GM21447 (cell line): ENCODE results near the gene NCBP2L.

Experiments used
- ATAC-seq: cut with Tn5 transposase; IDR thresholded peaks from one replicate; pipeline ENCODE4 v1.9.1; 2021; ENCODE audit not compliant: unreplicated experiment

The NCBP2L gene

GRCh38 chrX:107777536-107777832 is at the start of gene NCBP2L:
Gene NCBP2L, plus strand, starts transcription at chrX:107777733. Its CDS starts 16,488 bp downstream, at chrX:107794221.
- no peak for ATAC-seq

DNA sequence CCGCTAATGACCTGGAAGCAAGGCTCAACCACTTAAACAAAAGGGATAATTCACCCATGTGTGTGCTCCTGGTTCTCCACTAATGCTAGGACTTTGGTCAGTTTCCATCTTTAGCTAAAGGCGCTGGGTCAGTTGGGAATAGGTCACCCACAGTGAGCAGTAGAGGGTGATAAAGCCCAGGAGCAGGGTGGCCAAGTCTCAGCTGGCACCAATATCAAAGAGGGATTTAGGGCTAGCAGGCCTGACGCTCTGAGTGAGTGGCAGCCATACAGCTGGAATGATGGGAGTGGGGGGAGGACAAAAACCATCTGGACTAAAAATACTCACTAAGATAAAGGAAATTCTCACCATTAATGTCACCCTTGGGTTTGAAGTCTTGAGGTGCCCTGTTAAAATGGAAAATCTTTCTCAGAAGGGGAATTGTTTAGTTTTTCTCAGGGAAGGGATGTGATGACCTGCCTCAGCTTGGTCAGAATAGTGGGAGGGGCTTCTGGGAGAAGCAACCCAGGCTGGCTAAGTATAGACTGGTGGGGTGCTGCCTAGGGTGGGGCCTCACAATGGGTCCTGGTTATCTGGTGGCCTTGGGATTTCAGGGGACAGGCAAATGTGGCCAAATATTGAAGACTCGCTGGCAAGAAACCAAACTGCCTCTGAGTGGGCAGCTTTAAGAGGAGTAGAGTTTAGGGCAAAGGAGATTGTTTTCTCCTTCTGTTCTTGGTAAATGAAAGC is 49.0 kb upstream of the NCBP2L start:
- ATAC-seq, result no peak

GRCh38 chrX:107729558-107730297 is 47.8 kb upstream of the NCBP2L start:
- peak; percentile 89 for ATAC-seq

GRCh38 chrX:107730298-107730655 is 47.3 kb upstream of the NCBP2L start:
- no peak for ATAC-seq

DNA sequence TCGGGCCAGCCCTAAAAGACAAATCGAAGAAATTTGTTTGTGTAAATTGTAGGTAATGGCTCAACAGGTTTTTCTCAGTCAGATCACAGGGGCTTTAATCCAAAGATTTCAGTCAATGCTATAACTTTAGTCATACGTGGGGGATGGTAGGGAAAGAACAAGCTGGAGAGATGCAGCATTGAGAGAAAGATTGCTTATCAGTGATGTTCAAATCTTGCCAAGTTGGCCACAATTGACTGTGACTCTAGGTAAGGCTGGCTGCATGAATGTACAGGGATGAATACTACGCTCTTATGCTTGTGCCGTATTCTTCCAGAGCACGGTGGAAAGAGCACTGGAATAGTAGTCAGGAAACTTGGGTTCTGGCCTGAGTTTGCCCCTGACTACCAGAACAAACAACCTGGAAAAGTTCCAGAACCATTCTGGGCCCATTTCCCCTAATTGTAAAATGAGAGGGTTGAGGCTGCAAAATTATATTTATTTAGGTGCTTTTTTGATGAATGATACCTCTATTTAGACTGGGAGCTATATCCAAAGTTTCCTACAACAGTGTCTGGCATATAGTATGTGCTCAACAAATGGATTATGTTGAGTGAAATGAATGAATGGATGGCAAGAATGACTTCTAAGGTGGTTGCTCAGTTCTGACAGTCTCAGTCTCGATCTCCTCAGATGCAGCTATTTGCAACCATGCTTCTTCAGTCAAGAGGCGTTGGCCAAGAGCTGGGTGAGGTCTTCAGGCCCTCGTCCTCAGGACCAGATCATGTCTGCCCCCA is 46.4 kb upstream of the NCBP2L start:
- no peak for ATAC-seq

DNA sequence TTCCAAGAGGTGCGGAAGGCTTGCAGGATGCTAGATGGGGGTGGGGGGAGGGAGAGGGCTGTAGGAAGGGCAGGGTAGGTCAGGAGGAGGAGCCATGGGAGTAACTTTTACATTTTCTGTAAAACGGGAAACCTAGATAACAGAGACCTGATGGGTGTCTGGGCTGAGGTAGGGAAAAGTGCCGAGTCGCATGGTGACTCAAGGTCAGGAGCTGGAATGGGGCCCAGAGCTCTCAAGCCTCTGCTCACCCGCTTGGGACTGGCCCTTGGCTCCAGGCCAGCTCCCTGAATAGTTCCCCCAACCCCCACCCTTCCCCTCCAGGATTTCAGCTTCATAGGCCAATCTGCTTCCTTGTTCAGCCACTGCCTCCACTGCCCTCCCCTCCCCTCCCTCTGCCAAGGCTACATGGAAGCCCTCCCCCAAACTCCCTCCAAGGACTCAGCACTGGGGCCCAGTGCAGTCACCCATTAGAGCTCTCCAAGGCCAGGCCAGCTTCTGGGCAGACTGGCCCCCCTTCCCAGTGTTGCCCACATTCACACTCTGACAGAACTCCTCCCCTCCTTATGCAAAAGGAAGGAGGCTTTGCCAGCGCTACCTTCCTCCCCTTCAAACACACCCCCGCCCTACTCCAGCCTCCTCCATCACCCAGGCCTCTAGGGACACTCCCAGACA is 45.6 kb upstream of the NCBP2L start:
- no peak for ATAC-seq

- no peak for ATAC-seq
Observed at GRCh38 chrX:107733686-107734085, 43.8 kb upstream of the NCBP2L start.

GRCh38 chrX:107734646-107735045 is 42.9 kb upstream of the NCBP2L start:
- ATAC-seq, result no peak

DNA sequence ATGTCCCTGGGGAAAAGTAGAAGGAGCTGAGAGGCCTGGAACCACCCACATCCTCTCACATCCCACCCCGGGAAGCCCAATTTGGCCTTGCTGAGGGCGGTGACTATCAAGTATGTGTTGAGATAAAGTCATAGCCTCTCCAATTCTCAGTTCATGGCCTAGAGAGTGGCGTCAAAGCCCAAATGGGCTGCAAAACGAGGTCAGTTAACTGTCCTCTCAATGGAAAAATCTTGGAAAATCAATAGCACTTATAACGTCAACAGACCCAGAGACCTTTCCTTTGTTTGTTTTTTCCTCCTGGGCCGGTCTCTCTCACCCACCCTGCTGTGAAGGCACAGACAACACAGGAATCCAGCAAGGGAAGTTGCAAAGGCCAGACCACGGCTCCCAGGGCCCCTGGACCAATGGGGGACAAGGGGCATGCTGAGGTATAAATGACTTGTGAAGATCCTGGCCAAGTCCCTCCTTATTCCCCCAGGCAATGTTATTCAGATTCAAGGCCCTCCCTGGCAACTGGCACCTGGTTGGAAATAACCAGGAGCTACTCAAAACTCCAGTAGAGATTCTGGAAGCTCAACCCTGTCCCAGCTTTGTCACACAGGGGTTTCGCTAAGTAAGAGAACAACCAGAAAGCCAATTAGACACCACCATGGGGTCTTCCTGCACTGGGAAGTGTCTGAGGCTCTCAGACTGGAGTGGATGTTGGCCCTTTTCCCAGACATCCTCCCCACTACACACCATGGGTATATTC is 40.6 kb upstream of the NCBP2L start:
- ATAC-seq, result no peak

- no peak for ATAC-seq
Observed at GRCh38 chrX:107738272-107738671, 39.3 kb upstream of the NCBP2L start.

DNA sequence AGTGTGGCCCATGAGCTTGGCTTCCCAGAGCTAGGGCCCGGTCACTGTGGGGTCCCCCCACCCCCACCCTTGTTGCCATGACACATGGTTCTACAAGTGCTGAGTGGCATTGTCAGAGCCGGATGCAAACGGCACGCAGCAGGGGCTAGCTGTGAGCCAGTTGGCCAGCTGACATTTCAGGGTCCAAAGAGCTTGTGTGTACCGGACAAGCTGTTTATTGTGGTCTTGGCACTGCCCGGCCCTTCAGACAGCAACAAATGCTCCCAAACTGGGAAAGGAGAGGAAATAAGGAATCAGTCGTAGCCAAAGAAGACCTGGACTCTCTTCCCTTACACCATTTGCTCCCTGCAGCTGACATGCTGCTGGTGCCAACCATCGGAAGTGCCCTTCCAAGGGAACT is 38.8 kb upstream of the NCBP2L start:
- no peak for ATAC-seq

- ATAC-seq, result no peak
Observed at GRCh38 chrX:107739541-107739940, 38.0 kb upstream of the NCBP2L start.

DNA sequence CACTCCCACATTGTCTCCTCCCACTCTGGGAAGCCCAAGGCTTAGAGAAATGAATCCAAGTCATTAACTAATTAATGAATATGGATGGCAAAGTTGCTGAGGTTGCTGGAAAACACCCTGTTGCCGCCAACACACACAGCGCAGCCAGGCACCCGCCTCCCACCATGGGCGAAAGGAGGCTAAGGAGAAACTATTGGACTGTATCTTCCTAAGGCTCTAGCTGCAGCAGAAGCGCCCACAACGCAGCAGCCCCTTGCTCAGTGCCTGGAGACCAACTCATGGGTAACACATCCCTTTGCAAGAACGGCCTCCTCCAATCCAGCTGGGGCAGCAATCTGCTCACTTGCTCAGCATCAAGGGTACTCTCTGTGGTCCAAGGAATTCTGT is 36.1 kb upstream of the NCBP2L start:
- ATAC-seq, result peak; percentile 15

DNA sequence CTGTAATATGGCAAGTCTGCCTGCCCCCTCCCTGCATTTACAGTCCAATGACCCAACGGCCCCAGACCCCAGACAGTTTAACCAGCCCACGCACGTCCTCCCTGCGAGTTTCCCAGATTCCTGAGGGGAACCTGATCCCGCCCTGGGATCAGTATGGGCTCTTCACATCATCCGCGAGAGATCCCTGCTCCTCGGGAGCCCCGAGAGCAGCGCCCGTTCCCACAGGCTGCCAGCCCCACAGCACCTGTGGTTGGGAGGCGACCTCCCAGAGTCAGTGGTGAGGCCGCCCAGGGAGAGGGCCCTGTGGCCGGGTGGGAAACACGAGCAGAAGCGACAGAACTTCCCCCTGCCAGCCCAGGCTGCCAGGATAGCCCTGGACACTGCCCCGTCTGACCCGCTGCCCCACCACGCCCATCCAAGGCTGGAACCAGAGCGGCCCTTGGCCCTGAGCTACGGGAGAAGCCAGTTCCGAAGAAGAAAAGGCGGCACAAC is 34.8 kb upstream of the NCBP2L start:
- ATAC-seq, result no peak

DNA sequence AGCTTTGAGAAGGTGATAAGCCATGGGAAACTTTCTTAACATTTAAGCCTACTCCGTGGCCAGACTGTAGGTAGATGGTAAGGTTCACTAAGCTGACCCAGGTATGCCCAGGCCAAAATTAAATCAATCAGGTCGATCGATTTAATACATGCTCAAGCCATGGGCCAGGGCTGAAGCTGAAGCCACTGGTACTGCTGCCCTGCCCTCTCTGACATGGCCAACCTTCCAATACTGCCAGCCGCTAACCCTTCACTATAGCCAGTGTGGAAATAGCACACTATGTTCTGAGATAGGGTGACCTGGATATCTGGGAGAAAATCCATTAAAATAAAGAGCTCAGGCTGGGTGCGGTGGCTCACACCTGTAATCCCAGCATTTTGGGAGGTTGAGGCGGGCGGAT is 33.5 kb upstream of the NCBP2L start:
- no peak for ATAC-seq

DNA sequence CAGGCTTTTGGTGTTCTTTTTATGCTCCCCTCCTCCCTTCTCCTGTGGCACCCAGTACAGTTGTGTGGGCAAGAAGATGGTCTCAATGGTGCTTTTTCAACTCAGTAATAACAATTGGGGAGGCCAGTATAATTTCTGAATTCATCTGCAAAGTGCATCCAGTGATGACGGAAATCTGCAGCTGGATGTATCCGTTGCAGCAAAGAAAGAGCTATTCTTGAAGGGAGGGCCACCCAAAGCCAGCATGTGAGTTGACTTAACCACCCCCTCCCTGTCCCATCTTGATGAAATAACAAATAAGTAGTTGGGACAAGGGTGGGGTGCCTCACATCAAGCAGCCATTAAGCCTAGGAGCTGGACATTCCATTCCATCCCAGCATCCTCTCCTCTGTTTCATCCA is 32.7 kb upstream of the NCBP2L start:
- ATAC-seq, result no peak

- ATAC-seq, result no peak
Observed at GRCh38 chrX:107747596-107748161, 29.9 kb upstream of the NCBP2L start.

GRCh38 chrX:107748506-107748905 is 29.0 kb upstream of the NCBP2L start:
- no peak for ATAC-seq

DNA sequence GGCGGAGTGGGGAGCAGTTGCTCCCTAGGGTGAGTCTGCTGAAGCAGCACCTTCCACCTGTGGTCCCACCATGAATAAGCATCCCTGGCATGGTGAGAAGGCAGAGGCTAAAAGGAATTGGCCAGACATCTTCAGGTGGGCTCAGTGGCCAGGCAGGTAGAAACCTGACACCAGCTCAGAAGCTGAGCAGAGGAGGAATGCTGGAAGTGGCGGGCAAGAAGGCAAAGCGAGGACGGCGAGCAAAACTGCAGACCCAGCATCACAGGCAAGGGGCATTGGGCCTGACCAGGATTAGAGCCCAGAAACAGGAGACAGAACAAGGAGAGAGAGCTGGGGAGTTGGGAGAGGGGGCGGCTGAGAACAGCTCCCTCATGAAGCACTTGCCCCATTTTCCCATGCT is 27.3 kb upstream of the NCBP2L start:
- ATAC-seq, result no peak

- ATAC-seq, result no peak
Observed at GRCh38 chrX:107750861-107751445, 26.6 kb upstream of the NCBP2L start.
